ENCODE data around the gene GPSM3. TPM values are rescaled to one million over a fixed set of nuclear protein-coding genes. Genes with fewer than 3 reads are reported as not detected.

Gene GPSM3
- total RNA-seq, 2 donors from 2014 or later: 12.9 to 25.0 TPM

- Mint-ChIP-seq H3K4me3 (peak overlapping the region; percentile 27), H3K9me3 (no peaks in the 10 kb centered on the region), H3K4me1 (peaks cover 56% of the 10 kb centered on the region), H3K27ac (no peak overlapping the region), H3K36me3 (ENCODE audit: low read depth) (no peaks in the 10 kb centered on the region), H3K27me3 (ENCODE audit: insufficient read depth) (peaks cover 32% of the 10 kb centered on the region)
- no peaks in the 10 kb centered on the region for H3K36me3 ChIP-seq (ENCODE audit: control insufficient read depth, insufficient read depth, low read length)
- no peak overlapping the region for H3K9ac ChIP-seq (ENCODE audit: extremely low read depth, low read length, poor library complexity, severe bottlenecking)
- H3K27ac ChIP-seq (ENCODE audit: low read depth, low read length): no peak overlapping the region
- DNase-seq: peak; percentile 94
- no peak overlapping the region for H3K4me3 ChIP-seq (ENCODE audit: low read length)
- no peaks in the 10 kb centered on the region for H3K27me3 ChIP-seq (ENCODE audit: control insufficient read depth, insufficient read depth, low read length, poor library complexity, severe bottlenecking)
- no peak for TF ChIP-seq CTCF (conservative IDR thresholded peaks at IDR 0.05)
- H3K9me3 ChIP-seq (ENCODE audit: control insufficient read depth, low read length): no peaks in the 10 kb centered on the region
- peaks cover 14% of the 10 kb centered on the region for H3K4me1 ChIP-seq (ENCODE audit: control insufficient read depth, insufficient read depth, low read length)
- WGBS, 2 experiments (ENCODE audit: insufficient coverage in 1 of 2, insufficient read length in 1 of 2): 93 to 98% methylated on average over 11 to 39 of the region's 39 CpGs
These were observed 44.0 kb downstream of the GPSM3 start for GRCh38 chr6:32148289-32149091.

GRCh38 chr6:32147401-32148132 is 44.9 kb downstream of the GPSM3 start:
- DNase-seq: no peak
- Histone ChIP-seq H3K36me3 (ENCODE audit: control insufficient read depth, insufficient read depth, low read length) (no peaks in the 10 kb centered on the region), H3K9ac (ENCODE audit: extremely low read depth, low read length, poor library complexity, severe bottlenecking) (no peak overlapping the region), H3K27ac (ENCODE audit: low read depth, low read length) (no peak overlapping the region), H3K4me1 (ENCODE audit: control insufficient read depth, insufficient read depth, low read length) (peaks cover 9% of the 10 kb centered on the region), H3K9me3 (ENCODE audit: control insufficient read depth, low read length) (no peaks in the 10 kb centered on the region), H3K27me3 (ENCODE audit: control insufficient read depth, insufficient read depth, low read length, poor library complexity, severe bottlenecking) (no peaks in the 10 kb centered on the region), H3K4me3 (ENCODE audit: low read length) (no peak overlapping the region)
- H3K4me1 Mint-ChIP-seq: peaks cover 49% of the 10 kb centered on the region
- peaks cover 27% of the 10 kb centered on the region for H3K27me3 Mint-ChIP-seq (ENCODE audit: insufficient read depth)
- 87 to 88% methylated on average over 2 to 4 of the region's 4 CpGs for WGBS, 2 experiments (ENCODE audit: insufficient coverage in 1 of 2, insufficient read length in 1 of 2)
- TF ChIP-seq CTCF (conservative IDR thresholded peaks at IDR 0.05): no peak
- no peak overlapping the region for H3K27ac Mint-ChIP-seq
- no peak overlapping the region for H3K4me3 Mint-ChIP-seq
- no peaks in the 10 kb centered on the region for H3K9me3 Mint-ChIP-seq
- H3K36me3 Mint-ChIP-seq (ENCODE audit: low read depth): no peaks in the 10 kb centered on the region

- no peaks in the 10 kb centered on the region for H3K36me3 Mint-ChIP-seq (ENCODE audit: low read depth)
- peaks cover 24% of the 10 kb centered on the region for H3K27me3 Mint-ChIP-seq (ENCODE audit: insufficient read depth)
- 40 to 55% methylated on average over 4 of the region's 4 CpGs for WGBS, 2 experiments (ENCODE audit: insufficient coverage in 1 of 2, insufficient read length in 1 of 2)
- peak overlapping the region; percentile 2 for H3K4me3 Mint-ChIP-seq
- Histone ChIP-seq H3K9me3 (ENCODE audit: control insufficient read depth, low read length) (no peaks in the 10 kb centered on the region), H3K9ac (ENCODE audit: extremely low read depth, low read length, poor library complexity, severe bottlenecking) (peak overlapping the region; percentile 45), H3K27me3 (ENCODE audit: control insufficient read depth, insufficient read depth, low read length, poor library complexity, severe bottlenecking) (no peaks in the 10 kb centered on the region), H3K4me1 (ENCODE audit: control insufficient read depth, insufficient read depth, low read length) (peaks cover 3% of the 10 kb centered on the region), H3K36me3 (ENCODE audit: control insufficient read depth, insufficient read depth, low read length) (no peaks in the 10 kb centered on the region), H3K27ac (ENCODE audit: low read depth, low read length) (no peak overlapping the region), H3K4me3 (ENCODE audit: low read length) (peak overlapping the region; percentile 50)
- DNase-seq: peak; percentile 61
- no peaks in the 10 kb centered on the region for H3K9me3 Mint-ChIP-seq
- peak overlapping the region; percentile 87 for H3K27ac Mint-ChIP-seq
- peaks cover 49% of the 10 kb centered on the region for H3K4me1 Mint-ChIP-seq
- no peak for TF ChIP-seq CTCF (conservative IDR thresholded peaks at IDR 0.05)
These were observed 45.8 kb downstream of the GPSM3 start for GRCh38 chr6:32146687-32147086.
